GM12878 (cell line): ENCODE measurements around the gene WDR38. TPM values are rescaled to one million over a fixed set of nuclear protein-coding genes. Genes with fewer than 3 reads are reported as not detected.

Source experiments
- ATAC-seq: fragments of 200-7000 bp; cut with Tn5 transposase; 3 replicates; pipeline ENCODE4 v1.9.1; 2020; ENCODE audit warnings: mild to moderate bottlenecking, moderate library complexity
- BruUV-seq: library from RNA; stranded (reverse); fragments of 400-500 nt; replicated peaks from 2 replicates; lab custom pipeline; 2021; lab: Mats Ljungman, UMichigan
- CTCF ChIA-PET: fragments of 300-600 bp; sonication (Branson Sonifier 250); formaldehyde crosslinking; extraction: SDS; loops from one replicate; lab custom pipeline; 2021; ENCODE audit warnings: inconsistent platforms; lab: Yijun Ruan, JAX
- POLR2A ChIA-PET: fragments of 350-600 bp; formaldehyde crosslinking; extraction: SDS; loops from one replicate; lab custom pipeline; 2021; ENCODE audit warnings: inconsistent platforms; lab: Charles Lee
- RAD21 ChIA-PET: fragments of 300-600 bp; sonication (Branson Sonifier 250); formaldehyde crosslinking; loops from one replicate; lab custom pipeline; 2023; ENCODE audit warnings: antibody characterized with exemption; ENCODE audit not compliant: unreplicated experiment; lab: Charles Lee
- SMC1A ChIA-PET: fragments of 300-600 bp; sonication (Branson Sonifier 250); formaldehyde crosslinking; loops from one replicate; lab custom pipeline; 2023; ENCODE audit not compliant: unreplicated experiment, uncharacterized antibody; lab: Charles Lee
- DNase-seq: peaks from one replicate; pipeline ENCODE4 v3.0.0-alpha.2; 2011; ENCODE audit warnings: low read depth, low spot score
- FAIRE-seq: peaks from 3 replicates; lab custom pipeline; 2011; peaks lifted over from hg19 to GRCh38; lab: Jason Lieb, UNC
- H2AFZ ChIP-seq: 2 replicates; pipeline ENCODE4 v1.6.0; 2011; ENCODE audit warnings: low read depth, low read length, control low read depth; ENCODE audit not compliant: control insufficient read depth
- H3K27ac ChIP-seq: 2 replicates; pipeline ENCODE4 v1.5.1; 2011; ENCODE audit warnings: control low read depth; ENCODE audit not compliant: control insufficient read depth, insufficient read depth
- H3K27me3 ChIP-seq, 2 experiments: replicated peaks in 1 of 2; 2 replicates each; pipeline versions ENCODE4 v1.6.0 to v1.6.1; 2011; ENCODE audit warnings: low read length in 1 of 2; ENCODE audit not compliant: control insufficient read depth in 2 of 2, insufficient read depth in 2 of 2
- H3K36me3 ChIP-seq, 2 experiments: 2 replicates each; pipeline ENCODE4 v1.5.1; 2011; ENCODE audit warnings: low read length in 1 of 2; ENCODE audit not compliant: control insufficient read depth in 2 of 2, insufficient read depth in 2 of 2
- H3K4me1 ChIP-seq: 2 replicates; pipeline ENCODE4 v1.6.1; 2011; ENCODE audit warnings: mild to moderate bottlenecking, low read length, moderate library complexity, mixed read lengths; ENCODE audit not compliant: control insufficient read depth, insufficient read depth
- H3K4me2 ChIP-seq: 2 replicates; pipeline ENCODE4 v1.6.0; 2011; ENCODE audit warnings: control low read depth; ENCODE audit not compliant: control insufficient read depth, insufficient read depth
- H3K4me3 ChIP-seq: fragments of 200-600 bp; sonication (generic); 2 replicates; pipeline ENCODE4 v1.5.1; 2016
- H3K79me2 ChIP-seq: 2 replicates; pipeline ENCODE4 v1.6.0; 2011; ENCODE audit warnings: low read length; ENCODE audit not compliant: control insufficient read depth, insufficient read depth
- H3K9ac ChIP-seq: 2 replicates; pipeline ENCODE4 v1.8.0; 2011; ENCODE audit warnings: low read length, control low read depth, mixed read lengths; ENCODE audit not compliant: control insufficient read depth, insufficient read depth
- H3K9me3 ChIP-seq: replicated peaks from 3 replicates; pipeline ENCODE4 v1.5.1; 2011; ENCODE audit warnings: mild to moderate bottlenecking, low read length; ENCODE audit not compliant: control insufficient read depth, insufficient read depth
- H4K20me1 ChIP-seq: 2 replicates; pipeline ENCODE4 v1.6.0; 2011; ENCODE audit not compliant: control insufficient read depth, insufficient read depth
- CREM ChIP-seq: IDR thresholded peaks from 2 replicates; pipeline ENCODE4 v1.6.1; 2014; ENCODE audit warnings: antibody characterized with exemption, low read depth
- EP300 ChIP-seq, 2 experiments: fragments of 150-350 bp in 1 of 2; IDR thresholded peaks; 2 replicates each; pipeline ENCODE4 v1.6.1; 2011 to 2012; ENCODE audit warnings: low read depth in 2 of 2, low read length in 2 of 2, borderline replicate concordance in 1 of 2, improper control_type of control experiment in 1 of 2, inconsistent platforms in 1 of 2; ENCODE audit not compliant: control insufficient read depth in 1 of 2
- KAT2A ChIP-seq: conservative IDR thresholded peaks from 2 replicates; pipeline ENCODE4 v1.6.1; 2011; ENCODE audit warnings: low read depth, low read length; ENCODE audit not compliant: control insufficient read depth
- WGBS: methylation state at CpG from one replicate; pipeline ENCODE4 v1.1.6; 2016; ENCODE audit warnings: low lambda C conversion rate; ENCODE audit not compliant: insufficient replicate concordance, insufficient coverage; ENCODE audit errors: missing lambda C conversion rate; 5-methylcytosine and 5-hydroxymethylcytosine counted together
- in situ Hi-C: fragments of 300-500 bp; cut with MboI; formaldehyde crosslinking; loops from 9 replicates; pipeline ENCODE4 v1.14.3; 2018; ENCODE audit warnings: mixed read lengths
- intact Hi-C: fragments of 100-400 bp; cut with micrococcal nuclease; formaldehyde crosslinking; loops from one replicate; pipeline ENCODE4 v1.14.2; 2022; ENCODE audit not compliant: unreplicated experiment
- polyA plus RNA-seq, 11 experiments: library from polyadenylated mRNA; depleted of rRNA in 4 of 11; unstranded in 6 of 11; stranded (reverse) in 5 of 11; fragments of >200 nt; fragmentation: Nextera tagmentation in 4 of 11; fragmentation: Illumina TruSeq in 1 of 11; extraction: Ambion mirVana in 4 of 11; extraction: Trizol in 1 of 11; gene quantifications; 1 replicate in 1 of 11; 2 replicates in 10 of 11; pipeline versions ENCODE4 v1.2.1 to v1.2.3, GENCODE V29; 2011 to 2016; ENCODE audit warnings: inconsistent platforms in 2 of 11, missing spikeins in 2 of 11, low read depth in 1 of 11
- total RNA-seq, 4 experiments: library from RNA; depleted of rRNA in 3 of 4; stranded (reverse); fragments of >200 nt in 3 of 4; fragmentation: Illumina TruSeq in 1 of 4; extraction: Trizol in 1 of 4; gene quantifications; 2 replicates each; pipeline versions ENCODE4 v1.2.1 to v1.2.3, GENCODE V29; 2013 to 2021

WDR38 gene
- total and polyA plus RNA-seq, 10 of the 15 experiments (the other 5 are each of a cell fraction or from before 2014, with no cell fraction given): not detected

GRCh38 chr9:124849801-124850200 is 3.5 kb upstream of the WDR38 start:
- CTCF ChIA-PET: interaction anchor here (5.2 to 26.5 kb wide), 2 partner anchors 8 to 74 kb away, joined by 49 to 575 read pairs; partner anchors contain the start of genes NR6A1 and OLFML2A
- Histone ChIP-seq H4K20me1 (no peaks in the 10 kb centered on the region), H2AFZ (no peak overlapping the region), H3K4me3 (no peak overlapping the region), H3K27ac (no peak overlapping the region), H3K9me3 (no peaks in the 10 kb centered on the region), H3K4me2 (no peak overlapping the region), H3K36me3 (no peaks in the 10 kb centered on the region), H3K9ac (no peak overlapping the region), H3K79me2 (no peaks in the 10 kb centered on the region), H3K27me3 (no peaks in the 10 kb centered on the region), H3K4me1 (peaks cover 5% of the 10 kb centered on the region)
- DNase-seq: no peak
- RAD21 ChIA-PET: interaction anchor here (1.3 to 9.5 kb wide), 2 partner anchors 9 to 77 kb away, joined by 3 to 180 read pairs; partner anchors contain the start of gene NR6A1
- no peak for ATAC-seq
- FAIRE-seq: no peak
- no TSS peak for BruUV-seq
- 67% methylated on average over 10 of the region's 10 CpGs for WGBS
- POLR2A ChIA-PET: no interaction called here
- in situ Hi-C loops: loop anchor here (5.0 to 25.0 kb wide), 2 partner anchors 78 to 1938 kb away; partner anchors contain the start of genes NR6A1, RC3H2 and ZBTB6
- TF ChIP-seq EP300 (IDR thresholded peaks at IDR 0.05; ENCODE audit: borderline replicate concordance in 1 of 2, control insufficient read depth in 1 of 2, low read depth in 2 of 2, low read length in 2 of 2): no peak
- TF ChIP-seq KAT2A: no peak
- no peak for TF ChIP-seq CREM
- intact Hi-C loops: loop anchor here (5.0 kb wide), 1 partner anchor 232 kb away; no protein-coding TSS in a partner anchor
- SMC1A ChIA-PET: interaction anchor here (12.1 kb wide), 1 partner anchor 77 kb away, joined by 233 read pairs; the partner anchor contains the start of genes NR6A1 and OLFML2A
